ENCODE measurements around the gene TMEM213. TPM values are rescaled to one million over a fixed set of nuclear protein-coding genes. Genes with fewer than 3 reads are reported as not detected.

TMEM213 gene
- total and polyA plus RNA-seq, 10 of the 15 experiments (the other 5 are each of a cell fraction or from before 2014, with no cell fraction given), result not detected

DNA sequence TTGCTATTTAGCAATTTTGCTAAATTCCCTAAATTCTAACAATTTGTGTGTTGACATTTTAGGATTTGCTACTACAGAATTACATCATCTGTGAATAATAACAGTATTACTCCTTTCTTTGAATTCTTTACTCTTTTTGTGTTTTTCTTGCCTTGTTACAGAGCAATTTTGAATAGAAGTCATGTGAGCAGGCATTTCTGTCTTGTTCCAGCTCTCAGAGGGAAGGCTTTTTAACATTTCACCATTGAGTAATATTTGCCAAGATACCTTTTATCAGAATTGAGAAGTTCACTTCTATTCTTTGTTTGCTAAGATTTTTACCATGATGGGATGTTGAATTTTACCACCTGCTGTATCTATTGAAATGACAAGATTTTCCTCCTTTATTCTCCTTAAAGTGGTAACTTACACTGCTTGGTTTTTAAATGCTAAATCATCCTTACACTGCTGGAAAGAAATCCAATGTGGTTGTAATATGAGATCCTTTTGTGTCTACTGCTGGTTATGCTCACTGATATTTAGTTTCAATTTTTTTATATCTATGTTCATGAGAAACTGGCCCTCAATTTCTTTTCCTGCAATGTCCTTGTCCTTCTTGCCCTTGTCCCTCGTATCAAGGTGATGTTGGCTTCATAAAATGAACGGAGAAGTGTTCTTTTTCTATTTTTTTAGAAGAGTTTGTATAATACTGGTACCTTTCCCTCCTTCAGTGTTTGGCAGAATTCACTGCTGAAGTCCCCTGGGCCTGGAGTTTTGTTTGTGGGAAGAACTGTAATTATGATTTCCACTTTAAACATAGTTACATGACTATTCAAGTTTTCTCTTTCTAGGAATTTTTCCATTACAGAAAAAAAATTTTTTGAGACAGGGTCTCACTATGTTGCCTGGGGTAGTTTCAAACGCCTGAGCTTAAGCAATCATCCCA is 50.5 kb downstream of the TMEM213 start (continued):
- TF ChIP-seq, protein P1, sequence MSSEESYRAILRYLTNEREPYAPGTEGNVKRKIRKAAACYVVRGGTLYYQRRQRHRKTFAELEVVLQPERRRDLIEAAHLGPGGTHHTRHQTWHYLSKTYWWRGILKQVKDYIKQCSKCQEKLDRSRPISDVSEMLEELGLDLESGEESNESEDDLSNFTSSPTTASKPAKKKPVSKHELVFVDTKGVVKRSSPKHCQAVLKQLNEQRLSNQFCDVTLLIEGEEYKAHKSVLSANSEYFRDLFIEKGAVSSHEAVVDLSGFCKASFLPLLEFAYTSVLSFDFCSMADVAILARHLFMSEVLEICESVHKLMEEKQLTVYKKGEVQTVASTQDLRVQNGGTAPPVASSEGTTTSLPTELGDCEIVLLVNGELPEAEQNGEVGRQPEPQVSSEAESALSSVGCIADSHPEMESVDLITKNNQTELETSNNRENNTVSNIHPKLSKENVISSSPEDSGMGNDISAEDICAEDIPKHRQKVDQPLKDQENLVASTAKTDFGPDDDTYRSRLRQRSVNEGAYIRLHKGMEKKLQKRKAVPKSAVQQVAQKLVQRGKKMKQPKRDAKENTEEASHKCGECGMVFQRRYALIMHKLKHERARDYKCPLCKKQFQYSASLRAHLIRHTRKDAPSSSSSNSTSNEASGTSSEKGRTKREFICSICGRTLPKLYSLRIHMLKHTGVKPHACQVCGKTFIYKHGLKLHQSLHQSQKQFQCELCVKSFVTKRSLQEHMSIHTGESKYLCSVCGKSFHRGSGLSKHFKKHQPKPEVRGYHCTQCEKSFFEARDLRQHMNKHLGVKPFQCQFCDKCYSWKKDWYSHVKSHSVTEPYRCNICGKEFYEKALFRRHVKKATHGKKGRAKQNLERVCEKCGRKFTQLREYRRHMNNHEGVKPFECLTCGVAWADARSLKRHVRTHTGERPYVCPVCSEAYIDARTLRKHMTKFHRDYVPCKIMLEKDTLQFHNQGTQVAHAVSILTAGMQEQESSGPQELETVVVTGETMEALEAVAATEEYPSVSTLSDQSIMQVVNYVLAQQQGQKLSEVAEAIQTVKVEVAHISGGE (CRISPR knock-in tag; IDR thresholded peaks at IDR 0.05), result no peak

DNA sequence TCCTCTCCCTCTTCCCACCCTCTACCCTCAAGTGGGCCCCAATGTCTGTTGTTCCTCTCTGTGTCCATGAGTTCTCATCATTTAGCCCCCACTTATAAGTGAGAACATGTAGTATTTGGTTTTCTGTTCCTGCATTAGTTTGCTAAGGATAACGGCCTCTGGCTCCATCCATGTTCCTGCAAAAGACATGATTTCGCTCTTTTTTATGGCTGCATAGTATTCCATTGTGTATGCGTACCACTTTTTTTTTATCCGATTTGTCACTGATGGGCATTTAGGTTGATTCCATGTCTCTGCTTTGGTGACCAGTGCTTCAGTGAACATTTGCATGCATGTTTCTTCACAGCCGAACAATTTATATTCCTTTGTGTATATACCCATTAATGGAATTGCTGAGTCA is 51.9 kb downstream of the TMEM213 start:
- Histone ChIP-seq H4K20me1 (ENCODE audit: control insufficient read depth, insufficient read depth) (no peaks in the 10 kb centered on the region), H3K4me2 (ENCODE audit: control insufficient read depth, insufficient read depth) (no peak overlapping the region), H3K27me3 (replicated peaks in 1 of 2; ENCODE audit: control insufficient read depth in 2 of 2, insufficient read depth in 2 of 2, low read length in 1 of 2) (no peaks in the 10 kb centered on the region), H3K9me3 (replicated peaks; ENCODE audit: control insufficient read depth, insufficient read depth, low read length) (no peaks in the 10 kb centered on the region), H3K4me3 (no peak overlapping the region), H3K27ac (ENCODE audit: control insufficient read depth, insufficient read depth) (no peak overlapping the region), H3K79me2 (ENCODE audit: control insufficient read depth, insufficient read depth, low read length) (no peaks in the 10 kb centered on the region), H2AFZ (ENCODE audit: control insufficient read depth, low read depth, low read length) (no peak overlapping the region), H3K9ac (ENCODE audit: control insufficient read depth, insufficient read depth, low read length) (no peak overlapping the region), H3K4me1 (ENCODE audit: control insufficient read depth, insufficient read depth, low read length) (no peaks in the 10 kb centered on the region), H3K36me3 (ENCODE audit: control insufficient read depth in 2 of 2, insufficient read depth in 2 of 2, low read length in 1 of 2) (no peaks in the 10 kb centered on the region)
- POLR2A ChIA-PET, result no interaction called here
- RAD21 ChIA-PET (ENCODE audit: unreplicated experiment), result no interaction called here
- CTCF ChIA-PET, result no interaction called here
- FAIRE-seq (no peak), DNase-seq (ENCODE audit: low read depth, low spot score) (no peak), ATAC-seq (no peak)
- SMC1A ChIA-PET (ENCODE audit: uncharacterized antibody, unreplicated experiment), result no interaction called here
- TF ChIP-seq ASH2L (IDR thresholded peaks at IDR 0.05; ENCODE audit: borderline replicate concordance, low read depth), result no peak
- TF ChIP-seq PAX5 (IDR thresholded peaks at IDR 0.05; ENCODE audit: borderline replicate concordance, low read depth, low read length), result no peak
- no peak for TF ChIP-seq CHD4 (IDR thresholded peaks at IDR 0.05)
- no peak for TF ChIP-seq FOS (IDR thresholded peaks at IDR 0.05; ENCODE audit: borderline replicate concordance, extremely low read depth, insufficient read length)
- no peak for TF ChIP-seq TARDBP (IDR thresholded peaks at IDR 0.05; ENCODE audit: borderline replicate concordance)
- no peak for TF ChIP-seq CREM (IDR thresholded peaks at IDR 0.05; ENCODE audit: low read depth)
- TF ChIP-seq ZBED1 (IDR thresholded peaks at IDR 0.05; ENCODE audit: borderline replicate concordance), result no peak
- no peak for TF ChIP-seq LARP7 (IDR thresholded peaks at IDR 0.05)
- no peak for TF ChIP-seq TCF7 (IDR thresholded peaks at IDR 0.05; ENCODE audit: borderline replicate concordance)
- no peak for TF ChIP-seq IRF4 (IDR thresholded peaks at IDR 0.05; ENCODE audit: low read depth, low read length)
- no peak for TF ChIP-seq RUNX3 (IDR thresholded peaks at IDR 0.05; ENCODE audit: low read length)
- no peak for TF ChIP-seq SREBF2 (IDR thresholded peaks at IDR 0.05; ENCODE audit: low read length)
- no peak for TF ChIP-seq POLR2AphosphoS5 (IDR thresholded peaks at IDR 0.05; ENCODE audit: low read length)
- TF ChIP-seq, protein P2, sequence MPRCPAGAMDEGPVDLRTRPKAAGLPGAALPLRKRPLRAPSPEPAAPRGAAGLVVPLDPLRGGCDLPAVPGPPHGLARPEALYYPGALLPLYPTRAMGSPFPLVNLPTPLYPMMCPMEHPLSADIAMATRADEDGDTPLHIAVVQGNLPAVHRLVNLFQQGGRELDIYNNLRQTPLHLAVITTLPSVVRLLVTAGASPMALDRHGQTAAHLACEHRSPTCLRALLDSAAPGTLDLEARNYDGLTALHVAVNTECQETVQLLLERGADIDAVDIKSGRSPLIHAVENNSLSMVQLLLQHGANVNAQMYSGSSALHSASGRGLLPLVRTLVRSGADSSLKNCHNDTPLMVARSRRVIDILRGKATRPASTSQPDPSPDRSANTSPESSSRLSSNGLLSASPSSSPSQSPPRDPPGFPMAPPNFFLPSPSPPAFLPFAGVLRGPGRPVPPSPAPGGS (IDR thresholded peaks at IDR 0.05; ENCODE audit: borderline replicate concordance, insufficient read depth, low read depth, low read length, poor library complexity, severe bottlenecking), result no peak
- in situ Hi-C loops (cut with MboI), result no loop called here
- intact Hi-C loops (cut with micrococcal nuclease; ENCODE audit: unreplicated experiment), result no loop called here
- no TSS peak for BruUV-seq (replicated peaks)
- WGBS (ENCODE audit: insufficient coverage, insufficient replicate concordance, low lambda C conversion rate, missing lambda C conversion rate), result 74% methylated on average over 5 of the region's 5 CpGs
